Activated naive CD4-positive, alpha-beta T cell treated with anti-CD3 and anti-CD28 coated beads, Interleukin-2, amount 50 U/mL, for 16 hours (primary cell): Measurements from ENCODE around the gene DACT3.

Experiments
- DNase-seq: peaks from one replicate; pipeline ENCODE4 v3.0.0-alpha.2; 2020

Gene DACT3, protein sequence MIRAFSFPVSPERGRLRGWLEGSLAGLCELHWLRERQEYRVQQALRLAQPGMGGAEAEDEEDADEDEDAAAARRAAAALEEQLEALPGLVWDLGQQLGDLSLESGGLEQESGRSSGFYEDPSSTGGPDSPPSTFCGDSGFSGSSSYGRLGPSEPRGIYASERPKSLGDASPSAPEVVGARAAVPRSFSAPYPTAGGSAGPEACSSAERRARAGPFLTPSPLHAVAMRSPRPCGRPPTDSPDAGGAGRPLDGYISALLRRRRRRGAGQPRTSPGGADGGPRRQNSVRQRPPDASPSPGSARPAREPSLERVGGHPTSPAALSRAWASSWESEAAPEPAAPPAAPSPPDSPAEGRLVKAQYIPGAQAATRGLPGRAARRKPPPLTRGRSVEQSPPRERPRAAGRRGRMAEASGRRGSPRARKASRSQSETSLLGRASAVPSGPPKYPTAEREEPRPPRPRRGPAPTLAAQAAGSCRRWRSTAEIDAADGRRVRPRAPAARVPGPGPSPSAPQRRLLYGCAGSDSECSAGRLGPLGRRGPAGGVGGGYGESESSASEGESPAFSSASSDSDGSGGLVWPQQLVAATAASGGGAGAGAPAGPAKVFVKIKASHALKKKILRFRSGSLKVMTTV

DNA sequence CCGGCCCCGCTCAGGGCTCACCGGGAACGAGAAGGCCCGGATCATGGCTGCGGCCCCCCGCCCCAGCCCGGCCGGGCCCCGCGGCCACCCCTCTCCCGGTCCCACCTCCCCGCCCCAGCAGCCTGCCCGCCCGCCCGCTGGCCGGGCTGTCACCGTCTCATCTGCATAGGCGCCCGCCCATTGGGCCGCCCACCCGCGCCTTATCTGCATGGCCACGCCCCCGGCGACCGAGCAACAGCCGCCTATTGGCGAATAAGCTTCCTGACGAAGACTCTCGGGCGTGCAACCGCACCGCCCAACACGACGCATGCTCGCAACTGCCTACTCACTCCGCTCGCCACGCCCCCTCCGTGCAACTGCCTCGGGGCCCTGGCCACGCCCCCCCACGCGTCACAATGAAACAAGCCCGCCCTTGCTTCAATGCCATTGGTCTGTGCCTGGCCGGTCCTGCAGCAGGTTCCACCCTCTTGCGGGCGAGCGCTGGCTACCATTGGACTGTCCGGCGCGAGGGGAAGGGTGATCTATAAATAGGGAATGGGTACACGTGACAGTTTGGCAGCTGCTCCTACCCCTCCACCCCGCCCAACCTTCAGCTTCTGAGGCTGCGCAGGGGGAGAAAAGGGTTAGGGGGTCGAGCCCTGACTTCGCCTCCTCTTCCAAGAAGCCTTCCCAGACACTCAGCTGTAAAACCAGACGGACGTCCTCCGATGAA lies at the start of gene DACT3:
Gene DACT3, minus strand, starts transcription at position 163 of the 712 bp plus-strand sequence. Its CDS starts 118 bp downstream, at position 45.
- DNase-seq, result peak; percentile 100

DNA sequence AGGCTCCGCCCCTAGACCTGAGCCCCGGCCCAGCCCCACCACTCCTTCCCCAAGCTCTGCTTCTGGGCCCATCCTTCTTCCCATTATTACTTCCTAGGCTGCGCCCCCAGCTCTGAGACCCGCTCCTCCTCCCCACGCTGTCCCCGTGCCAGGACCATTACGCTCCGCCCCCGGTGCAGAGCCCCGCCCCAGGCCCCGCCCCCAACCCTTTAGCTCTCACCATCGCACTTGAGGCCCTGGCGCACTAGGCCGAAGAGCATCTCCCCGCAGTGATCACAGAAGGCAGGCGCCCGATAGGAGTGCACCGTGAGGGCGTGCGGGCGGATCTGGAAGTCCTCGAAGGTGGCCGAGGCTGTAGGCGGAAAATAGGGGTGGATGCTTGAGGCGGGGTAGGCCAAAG lies 49.7 kb upstream of the DACT3 start:
- no peak for DNase-seq

DNA sequence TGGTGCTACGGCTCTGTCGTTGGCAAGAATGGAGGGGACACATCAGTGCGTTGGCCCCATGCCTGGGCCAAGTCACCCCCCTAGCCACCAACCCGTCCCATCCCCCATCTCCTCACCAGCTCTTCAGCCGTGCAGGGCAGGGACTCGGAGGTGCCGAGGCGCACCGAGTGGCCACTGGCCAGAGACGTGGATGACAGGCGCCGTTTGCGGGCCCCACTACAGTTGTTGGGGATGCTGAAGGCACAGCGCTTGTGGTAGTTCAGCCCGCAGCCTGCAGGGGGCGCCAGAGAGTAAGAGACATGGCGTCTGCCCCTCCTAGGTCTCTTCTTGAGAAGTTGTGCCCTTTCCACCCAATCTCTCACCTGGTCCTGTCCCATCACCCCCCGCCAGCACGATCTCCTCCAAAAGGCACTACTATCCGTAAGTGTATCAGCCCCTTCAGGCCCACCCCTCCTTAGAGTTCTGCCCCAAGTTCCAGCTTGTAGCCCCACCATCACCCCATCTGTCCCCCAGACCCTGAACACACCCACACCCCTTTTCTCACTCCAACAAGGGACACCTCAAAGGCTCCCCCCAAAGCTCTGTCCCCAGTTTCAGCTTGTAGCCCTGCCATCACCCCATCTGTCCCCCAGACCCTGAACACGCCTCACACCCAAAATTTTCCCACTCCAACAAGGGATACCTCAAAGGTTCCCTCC lies 43.5 kb upstream of the DACT3 start:
- DNase-seq, result peak; percentile 87

DNA sequence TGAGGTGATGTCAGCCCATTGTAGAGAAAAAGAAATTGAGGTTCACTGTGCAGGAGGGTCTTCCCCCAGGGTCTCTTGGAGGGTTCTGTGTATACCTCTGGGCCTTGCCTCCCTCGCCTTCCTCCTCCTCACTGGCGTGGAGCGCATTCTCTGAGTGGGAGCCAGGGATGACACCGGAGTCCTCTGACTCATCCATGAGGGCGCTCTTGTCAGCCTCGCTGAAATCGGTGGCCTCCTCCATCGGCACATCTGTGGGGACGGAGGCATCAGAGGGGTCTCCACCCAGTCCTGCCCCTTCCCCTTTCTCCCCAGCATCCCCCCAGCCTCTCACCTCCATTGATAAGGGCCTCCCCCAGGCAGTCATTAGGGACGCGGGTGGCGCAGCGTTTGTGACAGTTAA lies 39.7 kb upstream of the DACT3 start:
- no peak for DNase-seq

DNA sequence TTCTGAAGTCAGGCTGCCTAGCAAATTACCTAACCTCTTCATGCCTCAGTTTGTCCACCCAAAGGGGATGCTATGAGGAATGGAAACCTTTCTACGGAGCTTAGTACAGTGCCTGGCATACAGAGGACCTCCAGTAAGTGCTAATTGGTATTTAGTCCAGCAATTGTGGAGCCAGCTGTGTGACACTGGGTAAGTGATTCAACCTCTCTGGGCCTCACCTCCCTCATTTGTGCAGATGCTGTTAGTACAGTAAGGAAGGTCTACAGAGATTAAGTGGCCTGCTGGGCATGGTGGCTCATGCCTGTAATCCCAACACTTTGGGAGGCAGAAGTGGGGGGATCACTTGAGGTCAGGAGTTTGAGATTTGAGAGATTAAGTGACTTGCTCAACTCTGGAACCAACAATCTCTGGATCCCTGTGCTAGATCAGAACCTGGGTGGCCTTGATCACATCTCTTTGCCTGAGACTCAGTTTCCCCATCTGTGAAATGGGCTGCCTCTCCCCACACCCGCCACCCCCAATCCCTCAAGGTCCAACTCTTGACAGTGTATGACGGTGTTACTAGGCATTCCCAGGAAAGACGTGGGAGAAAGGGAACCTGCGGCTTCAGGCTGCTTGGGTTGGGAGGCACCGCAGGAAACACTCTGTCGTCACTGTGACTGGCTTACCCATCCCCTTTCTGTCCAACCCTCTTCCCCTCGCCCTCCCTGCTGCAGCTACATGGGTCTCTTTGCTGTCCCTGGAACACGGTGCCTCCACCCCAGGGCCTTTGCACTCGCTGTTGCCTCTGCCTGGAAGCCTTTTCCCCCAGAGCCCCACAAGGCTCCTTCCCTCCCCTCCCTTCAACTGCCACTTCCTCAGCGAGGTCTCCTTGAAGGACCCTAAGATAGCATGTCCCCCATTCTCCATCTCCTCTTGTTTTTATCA lies 37.7 kb upstream of the DACT3 start:
- DNase-seq, result no peak

DNA sequence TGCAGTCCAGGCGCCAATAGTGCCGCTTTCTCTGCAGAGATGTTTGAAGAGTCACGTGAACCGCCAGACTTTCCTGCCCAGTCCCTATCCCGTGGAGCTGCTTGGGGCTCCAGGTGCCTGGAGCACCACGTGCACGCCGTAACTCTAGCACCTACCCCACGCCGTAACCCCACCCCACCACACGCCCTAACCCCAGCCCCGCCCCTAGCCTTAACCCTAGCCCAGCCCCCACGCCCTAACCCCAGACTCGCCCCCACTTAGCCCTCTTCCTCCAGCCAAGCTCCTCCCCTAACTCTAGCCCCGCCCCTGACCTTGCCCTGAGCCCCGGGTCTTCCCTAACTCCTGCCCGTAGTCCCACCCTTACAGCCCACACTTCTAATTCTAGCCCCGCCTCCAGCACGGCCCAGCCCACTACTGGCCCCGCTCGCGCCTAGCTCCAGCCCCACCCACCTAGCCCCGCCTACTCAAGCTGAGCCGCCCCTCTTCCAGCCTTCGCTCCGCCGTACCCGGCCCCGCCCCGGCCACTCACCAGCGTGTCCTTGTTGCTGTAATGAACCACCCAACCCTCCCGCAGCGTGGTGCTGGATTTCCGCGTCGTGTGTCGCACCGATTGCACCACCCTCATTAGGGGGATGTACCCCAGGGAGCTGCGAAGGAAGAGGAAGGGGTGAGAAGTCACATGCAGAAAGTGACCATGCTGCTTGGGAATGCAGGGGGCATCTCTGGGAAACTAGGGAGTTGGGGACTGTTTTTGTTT lies 36.4 kb upstream of the DACT3 start:
- no peak for DNase-seq

DNA sequence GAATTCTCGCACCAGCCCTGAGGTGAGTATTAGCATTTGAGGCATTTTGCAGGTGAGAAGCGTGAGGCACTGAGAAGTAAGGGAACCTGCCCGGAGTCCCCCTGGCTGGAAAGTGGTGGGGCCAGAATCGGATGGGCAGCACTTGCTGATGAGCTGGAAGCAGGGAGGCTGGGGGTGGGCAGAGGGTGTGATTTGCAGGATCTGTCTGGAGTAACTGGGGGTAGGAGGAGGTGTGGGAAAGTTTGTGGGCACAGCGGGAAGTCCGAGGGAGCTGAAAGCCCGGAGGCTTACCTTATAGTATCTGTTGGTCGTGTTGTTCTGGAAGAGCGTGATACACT lies 35.9 kb upstream of the DACT3 start:
- DNase-seq, result no peak

GRCh38 chr19:46696052-46696451 lies 35.1 kb upstream of the DACT3 start:
- no peak for DNase-seq

DNA sequence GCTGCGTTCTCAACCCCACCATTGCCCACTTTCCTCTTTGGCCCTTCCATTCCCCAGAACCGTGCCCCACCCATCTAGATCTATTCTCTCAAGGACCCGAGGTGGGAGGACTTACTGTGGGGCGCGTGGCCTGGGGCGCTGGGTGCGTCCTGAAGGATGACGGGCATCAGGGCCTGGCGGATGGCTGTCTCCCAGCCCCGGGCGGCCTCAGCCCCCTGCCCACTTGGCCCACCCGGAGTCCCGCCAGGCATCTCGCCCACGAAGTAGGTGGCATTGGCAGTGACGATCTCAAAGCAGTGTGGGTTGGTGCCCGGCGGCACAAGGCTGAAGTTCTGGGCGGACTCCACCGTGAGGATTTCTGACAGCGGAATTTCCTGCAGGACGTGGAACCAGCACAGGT lies 32.8 kb upstream of the DACT3 start:
- no peak for DNase-seq

DNA sequence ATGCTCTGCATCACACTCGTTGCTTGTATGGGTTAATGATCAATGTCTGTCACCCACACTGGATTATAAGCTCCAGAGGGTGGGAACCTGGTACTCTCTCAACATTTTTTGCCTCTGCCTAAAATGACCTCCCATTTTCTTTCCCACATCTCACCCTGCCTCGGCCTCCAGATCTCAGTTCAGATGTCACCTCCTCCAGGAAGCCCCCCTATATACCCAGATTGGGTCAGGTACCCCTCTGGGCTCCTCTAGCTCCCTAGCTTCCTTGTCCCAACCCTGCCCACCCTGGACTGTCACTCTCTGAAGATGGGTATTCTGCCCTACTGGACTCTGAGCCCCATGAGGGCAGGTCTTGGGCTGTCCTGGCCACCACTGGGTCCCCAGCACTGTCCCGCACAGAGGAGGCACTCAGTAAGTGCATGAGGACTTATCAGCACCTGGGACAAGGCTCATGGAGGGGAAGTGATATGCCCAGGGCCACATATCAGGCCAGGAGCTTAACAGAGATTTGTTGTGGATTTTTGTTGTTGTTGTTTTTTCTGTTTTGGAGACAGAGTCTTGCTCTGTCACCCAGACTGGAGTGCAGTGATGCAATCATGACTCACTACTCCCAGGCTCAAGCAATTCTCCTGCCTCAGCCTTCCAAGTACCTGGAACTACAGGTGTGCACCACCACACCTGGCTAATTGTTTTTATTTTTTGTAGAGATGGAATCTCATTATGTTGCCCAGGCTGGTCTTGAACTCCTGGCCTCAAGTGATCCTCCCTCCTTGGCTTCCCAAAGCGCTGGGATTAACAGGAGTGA lies 32.1 kb upstream of the DACT3 start:
- DNase-seq, result no peak

DNA sequence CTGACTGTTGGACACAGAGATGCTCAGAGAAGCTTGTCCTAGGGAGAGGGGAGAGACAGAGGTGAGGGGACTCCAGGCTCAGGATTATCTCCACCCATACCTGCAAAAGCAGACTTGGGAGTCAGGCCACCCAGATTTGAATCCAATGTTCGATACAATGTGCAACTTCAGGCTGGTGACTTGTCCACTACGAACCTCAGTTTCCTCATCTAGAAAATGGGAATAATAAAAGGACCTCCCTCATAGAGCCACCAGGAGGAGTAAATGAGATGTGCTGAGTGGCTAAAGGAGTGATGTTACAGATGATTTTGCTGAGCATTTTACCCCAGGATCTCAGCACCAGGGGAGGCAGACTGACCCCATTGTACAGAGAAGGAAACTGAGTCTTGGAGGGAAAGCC lies 31.0 kb upstream of the DACT3 start:
- no peak for DNase-seq

GRCh38 chr19:46691104-46691503 lies 30.1 kb upstream of the DACT3 start:
- no peak for DNase-seq

GRCh38 chr19:46689358-46689757 lies 28.4 kb upstream of the DACT3 start:
- no peak for DNase-seq

DNA sequence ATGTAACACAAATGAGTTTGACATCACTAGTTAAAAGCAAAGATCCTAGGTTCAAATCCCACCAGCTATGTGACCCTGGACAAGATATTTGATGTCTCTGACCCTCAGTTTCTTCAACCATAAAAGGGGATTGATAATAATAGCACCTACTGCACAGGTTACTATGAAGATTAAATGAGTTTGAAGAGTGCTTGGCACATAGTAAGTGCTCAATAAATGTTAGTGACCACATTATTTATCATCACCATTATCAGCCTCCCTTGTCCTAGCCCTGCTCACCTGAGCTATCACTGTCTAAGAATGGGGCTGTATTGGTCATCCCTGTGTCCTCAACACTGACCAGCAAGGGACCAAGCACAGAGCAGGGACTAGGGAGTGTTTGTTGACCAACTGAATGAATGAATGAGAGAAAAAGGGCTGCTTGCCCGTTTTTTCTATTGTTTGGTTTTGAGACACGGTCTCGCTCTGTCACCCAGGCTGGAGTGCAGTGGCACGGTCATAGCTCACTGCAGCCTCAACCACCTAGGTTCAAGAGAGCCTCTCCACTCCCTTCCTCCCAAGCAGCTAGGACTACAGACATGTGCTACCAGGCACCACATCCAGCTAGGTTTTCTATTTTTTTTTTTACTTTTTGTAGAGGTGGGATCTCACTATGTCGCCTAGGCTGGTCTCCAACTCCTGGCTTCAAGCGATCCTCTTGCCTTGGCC lies 26.6 kb upstream of the DACT3 start:
- DNase-seq, result no peak

- DNase-seq, result no peak
Observed at GRCh38 chr19:46685189-46685588, 24.2 kb upstream of the DACT3 start.

GRCh38 chr19:46678110-46678732 lies 17.2 kb upstream of the DACT3 start:
- peak; percentile 67 for DNase-seq

- DNase-seq, result no peak
Observed at GRCh38 chr19:46674416-46675178, 13.6 kb upstream of the DACT3 start.

DNA sequence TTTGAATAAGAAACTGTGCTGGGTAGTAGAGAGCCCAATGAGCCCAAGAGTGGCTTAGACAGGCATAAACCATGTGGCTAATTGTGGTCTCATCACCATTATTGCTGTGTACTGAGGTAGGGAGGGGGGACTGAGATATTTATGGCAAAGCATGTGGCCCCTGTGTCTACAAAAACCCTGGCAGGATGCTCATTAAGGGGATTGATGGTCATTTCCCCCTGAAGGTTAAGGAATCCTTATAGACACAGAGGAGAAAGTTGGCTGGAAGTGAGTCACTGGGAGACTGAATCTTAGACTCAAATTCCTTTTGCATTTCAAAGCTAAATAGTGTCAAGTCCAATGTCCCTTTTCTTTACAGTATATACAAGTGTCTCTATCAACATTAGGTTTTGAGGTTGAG lies 9.8 kb upstream of the DACT3 start:
- DNase-seq, result no peak

DNA sequence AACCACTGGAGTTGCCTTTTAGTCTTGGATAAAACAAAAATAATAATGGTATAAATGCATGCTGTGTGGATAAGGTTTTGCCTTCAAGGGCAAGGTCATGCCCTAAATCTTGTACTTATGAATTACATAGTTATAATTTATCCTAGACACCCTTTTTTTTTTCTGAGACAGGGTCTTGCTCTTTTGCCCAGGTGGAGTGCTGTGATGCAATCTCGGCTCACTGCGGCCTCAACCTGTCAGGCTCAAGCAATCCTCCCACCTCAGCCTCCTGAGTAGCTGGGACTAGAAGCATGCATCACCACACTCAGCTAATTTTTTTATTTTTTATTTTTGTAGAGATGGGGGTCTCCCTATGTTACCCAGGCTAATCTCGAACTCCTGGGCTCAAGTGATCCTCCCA lies 7.7 kb upstream of the DACT3 start:
- no peak for DNase-seq
